ENCODE data around the gene RNF10. TPM values are rescaled to one million over a fixed set of nuclear protein-coding genes. Genes with fewer than 3 reads are reported as not detected.

Gene RNF10
- total RNA-seq, 1 donor, result 122 TPM

- Histone ChIP-seq H3K36me3 (ENCODE audit: insufficient read depth, low read length) (peaks cover 71% of the 10 kb centered on the region), H3K27me3 (ENCODE audit: insufficient read depth, low read length) (no peaks in the 10 kb centered on the region)
- TF ChIP-seq CTCF (IDR thresholded peaks at IDR 0.05; ENCODE audit: extremely low read depth, low read depth, low read length), result no peak
These were observed 28.8 kb downstream of the RNF10 start for GRCh38 chr12:120562906-120563305.

GRCh38 chr12:120563495-120563894 is 29.3 kb downstream of the RNF10 start:
- no peak for TF ChIP-seq CTCF (IDR thresholded peaks at IDR 0.05; ENCODE audit: extremely low read depth, low read depth, low read length)
- no peak for DNase-seq (ENCODE audit: insufficient read length, low spot score, missing footprints)

More at GRCh38 chr12:120562906-120563305, 28.8 kb downstream of the RNF10 start:
- H3K4me3 ChIP-seq (ENCODE audit: insufficient read depth, low read length), result no peak overlapping the region
- H3K9me3 ChIP-seq (ENCODE audit: low read depth, low read length), result no peaks in the 10 kb centered on the region
- peaks cover 7% of the 10 kb centered on the region for H4K20me1 ChIP-seq (ENCODE audit: insufficient read depth, low read length)
- peaks cover 26% of the 10 kb centered on the region for H3K79me2 ChIP-seq (ENCODE audit: insufficient read depth, low read length)
- H3K27ac ChIP-seq (ENCODE audit: low read depth, low read length), result no peak overlapping the region
- H2AFZ ChIP-seq (ENCODE audit: low read length), result no peak overlapping the region
- H3K4me1 ChIP-seq (ENCODE audit: insufficient read depth, low read length), result no peaks in the 10 kb centered on the region
- no peak overlapping the region for H3K4me2 ChIP-seq (ENCODE audit: insufficient read depth, low read length)
- DNase-seq (ENCODE audit: insufficient read length, low spot score, missing footprints), result no peak

GRCh38 chr12:120571299-120571698 is 37.1 kb downstream of the RNF10 start:
- H3K4me3 ChIP-seq (ENCODE audit: insufficient read depth, low read length), result no peak overlapping the region
- H4K20me1 ChIP-seq (ENCODE audit: insufficient read depth, low read length), result peaks cover 3% of the 10 kb centered on the region
- no peak overlapping the region for H2AFZ ChIP-seq (ENCODE audit: low read length)
- H3K4me1 ChIP-seq (ENCODE audit: insufficient read depth, low read length), result peaks cover 29% of the 10 kb centered on the region
- no peaks in the 10 kb centered on the region for H3K9me3 ChIP-seq (ENCODE audit: low read depth, low read length)
- H3K4me2 ChIP-seq (ENCODE audit: insufficient read depth, low read length), result peak overlapping the region; percentile 37
- DNase-seq (ENCODE audit: insufficient read length, low spot score, missing footprints), result peak; percentile 88
- peaks cover 79% of the 10 kb centered on the region for H3K36me3 ChIP-seq (ENCODE audit: insufficient read depth, low read length)
- TF ChIP-seq CTCF (IDR thresholded peaks at IDR 0.05; ENCODE audit: extremely low read depth, low read depth, low read length), result no peak
- H3K27me3 ChIP-seq (ENCODE audit: insufficient read depth, low read length), result no peaks in the 10 kb centered on the region
- H3K27ac ChIP-seq (ENCODE audit: low read depth, low read length), result peak overlapping the region; percentile 76
- peaks cover 6% of the 10 kb centered on the region for H3K79me2 ChIP-seq (ENCODE audit: insufficient read depth, low read length)

More at GRCh38 chr12:120563495-120563894, 29.3 kb downstream of the RNF10 start:
- Histone ChIP-seq H4K20me1 (ENCODE audit: insufficient read depth, low read length) (peaks cover 7% of the 10 kb centered on the region), H3K36me3 (ENCODE audit: insufficient read depth, low read length) (peaks cover 76% of the 10 kb centered on the region), H3K4me1 (ENCODE audit: insufficient read depth, low read length) (no peaks in the 10 kb centered on the region), H3K27ac (ENCODE audit: low read depth, low read length) (no peak overlapping the region), H3K4me2 (ENCODE audit: insufficient read depth, low read length) (no peak overlapping the region), H2AFZ (ENCODE audit: low read length) (no peak overlapping the region), H3K79me2 (ENCODE audit: insufficient read depth, low read length) (peaks cover 26% of the 10 kb centered on the region), H3K9me3 (ENCODE audit: low read depth, low read length) (no peaks in the 10 kb centered on the region), H3K4me3 (ENCODE audit: insufficient read depth, low read length) (no peak overlapping the region), H3K27me3 (ENCODE audit: insufficient read depth, low read length) (no peaks in the 10 kb centered on the region)

- no peak overlapping the region for H2AFZ ChIP-seq (ENCODE audit: low read length)
- no peaks in the 10 kb centered on the region for H3K27me3 ChIP-seq (ENCODE audit: insufficient read depth, low read length)
- H3K9me3 ChIP-seq (ENCODE audit: low read depth, low read length), result no peaks in the 10 kb centered on the region
- no peak for TF ChIP-seq CTCF (IDR thresholded peaks at IDR 0.05; ENCODE audit: extremely low read depth, low read depth, low read length)
- H4K20me1 ChIP-seq (ENCODE audit: insufficient read depth, low read length), result peaks cover 3% of the 10 kb centered on the region
- peaks cover 3% of the 10 kb centered on the region for H3K79me2 ChIP-seq (ENCODE audit: insufficient read depth, low read length)
- H3K4me1 ChIP-seq (ENCODE audit: insufficient read depth, low read length), result peaks cover 29% of the 10 kb centered on the region
- DNase-seq (ENCODE audit: insufficient read length, low spot score, missing footprints), result no peak
- H3K4me3 ChIP-seq (ENCODE audit: insufficient read depth, low read length), result no peak overlapping the region
- H3K36me3 ChIP-seq (ENCODE audit: insufficient read depth, low read length), result peaks cover 76% of the 10 kb centered on the region
- H3K27ac ChIP-seq (ENCODE audit: low read depth, low read length), result peak overlapping the region; percentile 74
- H3K4me2 ChIP-seq (ENCODE audit: insufficient read depth, low read length), result peak overlapping the region; percentile 39
These were observed 39.4 kb downstream of the RNF10 start for GRCh38 chr12:120573560-120573959.
